ENCODE data around the gene ABHD6.

Gene ABHD6

GRCh38 chr3:58237238-58237940 lies at the start of gene ABHD6:
Gene ABHD6, plus strand, starts transcription at chr3:58237792. Its CDS starts 18,795 bp downstream, at chr3:58256587.
- peak within 1 kb of the TSS; percentile 60 for H3K27ac ChIP-seq (ENCODE audit: low read length)
- peaks cover 21% of the 10 kb centered on the region for H3K4me1 ChIP-seq (ENCODE audit: low read length)
- H3K9ac ChIP-seq (ENCODE audit: low read length): peak within 1 kb of the TSS; percentile 79
- H3K79me2 ChIP-seq (ENCODE audit: low read length): peaks cover 27% of the 10 kb centered on the region
- H3K27me3 ChIP-seq (ENCODE audit: low read depth, low read length): 0 out of 2 replicates have a peak, but pooled peaks cover 3% of the 10 kb centered on the region
- peaks cover 8% of the 10 kb centered on the region; the same call in 1 of the 2 replicates for H4K20me1 ChIP-seq (ENCODE audit: insufficient read depth, low read length)
- H3K9me3 ChIP-seq (ENCODE audit: insufficient read depth, low read length): no peaks in the 10 kb centered on the region
- H3K4me2 ChIP-seq (ENCODE audit: low read length): peak within 1 kb of the TSS; percentile 96
- H2AFZ ChIP-seq (ENCODE audit: low read depth, low read length): peak within 1 kb of the TSS; percentile 97
- no peak for TF ChIP-seq EZH2phosphoT487 (IDR thresholded peaks at IDR 0.05; ENCODE audit: low read depth)
- TF ChIP-seq CTCF (IDR thresholded peaks at IDR 0.05; ENCODE audit: low read depth, low read length): peak; percentile 67
- peak within 1 kb of the TSS; percentile 90 for H3K4me3 ChIP-seq (ENCODE audit: low read length)
- no peaks in the 10 kb centered on the region for H3K36me3 ChIP-seq (replicated peaks; ENCODE audit: low read depth, low read length)

GRCh38 chr3:58188173-58188564 lies 49.4 kb upstream of the ABHD6 start:
- TF ChIP-seq EZH2phosphoT487 (IDR thresholded peaks at IDR 0.05; ENCODE audit: low read depth) (no peak), CTCF (IDR thresholded peaks at IDR 0.05; ENCODE audit: low read depth, low read length) (no peak)

GRCh38 chr3:58188921-58189451 lies 48.6 kb upstream of the ABHD6 start:
- Histone ChIP-seq H4K20me1 (ENCODE audit: insufficient read depth, low read length) (no peaks in the 10 kb centered on the region), H3K9me3 (ENCODE audit: insufficient read depth, low read length) (no peaks in the 10 kb centered on the region), H3K27ac (ENCODE audit: low read length) (no peak overlapping the region), H3K4me2 (ENCODE audit: low read length) (no peak overlapping the region), H3K9ac (ENCODE audit: low read length) (no peak overlapping the region), H2AFZ (ENCODE audit: low read depth, low read length) (no peak overlapping the region; the same call in 1 of the 2 replicates), H3K36me3 (replicated peaks; ENCODE audit: low read depth, low read length) (no peaks in the 10 kb centered on the region), H3K27me3 (ENCODE audit: low read depth, low read length) (no peaks in the 10 kb centered on the region), H3K4me3 (ENCODE audit: low read length) (no peak overlapping the region), H3K4me1 (ENCODE audit: low read length) (no peaks in the 10 kb centered on the region), H3K79me2 (ENCODE audit: low read length) (no peaks in the 10 kb centered on the region)
- TF ChIP-seq CTCF (IDR thresholded peaks at IDR 0.05; ENCODE audit: low read depth, low read length): no peak
- no peak for TF ChIP-seq EZH2phosphoT487 (IDR thresholded peaks at IDR 0.05; ENCODE audit: low read depth)

More at GRCh38 chr3:58188173-58188564, 49.4 kb upstream of the ABHD6 start:
- H2AFZ ChIP-seq (ENCODE audit: low read depth, low read length): no peak overlapping the region
- H3K9me3 ChIP-seq (ENCODE audit: insufficient read depth, low read length): no peaks in the 10 kb centered on the region
- no peak overlapping the region for H3K9ac ChIP-seq (ENCODE audit: low read length)
- H3K36me3 ChIP-seq (replicated peaks; ENCODE audit: low read depth, low read length): no peaks in the 10 kb centered on the region
- no peaks in the 10 kb centered on the region for H3K27me3 ChIP-seq (ENCODE audit: low read depth, low read length)
- no peaks in the 10 kb centered on the region for H3K79me2 ChIP-seq (ENCODE audit: low read length)
- H3K27ac ChIP-seq (ENCODE audit: low read length): no peak overlapping the region
- H4K20me1 ChIP-seq (ENCODE audit: insufficient read depth, low read length): no peaks in the 10 kb centered on the region
- H3K4me2 ChIP-seq (ENCODE audit: low read length): no peak overlapping the region
- H3K4me3 ChIP-seq (ENCODE audit: low read length): no peak overlapping the region
- H3K4me1 ChIP-seq (ENCODE audit: low read length): no peaks in the 10 kb centered on the region

GRCh38 chr3:58189691-58190090 lies 47.9 kb upstream of the ABHD6 start:
- H3K79me2 ChIP-seq (ENCODE audit: low read length): no peaks in the 10 kb centered on the region
- TF ChIP-seq CTCF (IDR thresholded peaks at IDR 0.05; ENCODE audit: low read depth, low read length) (no peak), EZH2phosphoT487 (IDR thresholded peaks at IDR 0.05; ENCODE audit: low read depth) (no peak)
- H3K4me1 ChIP-seq (ENCODE audit: low read length): no peaks in the 10 kb centered on the region
- no peaks in the 10 kb centered on the region for H3K9me3 ChIP-seq (ENCODE audit: insufficient read depth, low read length)
- H3K27me3 ChIP-seq (ENCODE audit: low read depth, low read length): no peaks in the 10 kb centered on the region
- H4K20me1 ChIP-seq (ENCODE audit: insufficient read depth, low read length): no peaks in the 10 kb centered on the region
- no peak overlapping the region for H2AFZ ChIP-seq (ENCODE audit: low read depth, low read length)
- H3K4me2 ChIP-seq (ENCODE audit: low read length): no peak overlapping the region
- no peak overlapping the region for H3K4me3 ChIP-seq (ENCODE audit: low read length)
- H3K36me3 ChIP-seq (replicated peaks; ENCODE audit: low read depth, low read length): no peaks in the 10 kb centered on the region
- no peak overlapping the region for H3K27ac ChIP-seq (ENCODE audit: low read length)
- H3K9ac ChIP-seq (ENCODE audit: low read length): no peak overlapping the region
